Measurements from ENCODE around the gene OR5C1.

DNA sequence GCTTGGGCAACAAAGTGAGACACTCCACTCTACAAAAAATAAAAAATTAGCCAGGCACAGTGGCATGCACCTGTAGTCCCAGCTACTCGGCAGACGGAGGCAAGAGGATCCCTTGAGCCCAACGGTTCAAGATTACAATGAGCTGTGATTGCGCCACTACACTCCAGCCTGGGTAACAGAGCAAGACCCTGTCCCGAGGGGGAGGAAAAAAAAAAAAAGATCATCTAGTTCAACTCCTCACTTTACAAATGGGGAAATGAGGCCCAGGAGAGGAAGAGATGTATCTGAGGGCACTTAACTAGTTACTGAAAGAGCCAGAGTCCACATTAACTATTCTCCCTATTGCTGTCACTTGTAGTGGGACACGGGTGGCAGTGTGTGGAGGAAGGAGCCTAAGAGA is 25.8 kb downstream of the OR5C1 start:
- TF ChIP-seq, protein P1, sequence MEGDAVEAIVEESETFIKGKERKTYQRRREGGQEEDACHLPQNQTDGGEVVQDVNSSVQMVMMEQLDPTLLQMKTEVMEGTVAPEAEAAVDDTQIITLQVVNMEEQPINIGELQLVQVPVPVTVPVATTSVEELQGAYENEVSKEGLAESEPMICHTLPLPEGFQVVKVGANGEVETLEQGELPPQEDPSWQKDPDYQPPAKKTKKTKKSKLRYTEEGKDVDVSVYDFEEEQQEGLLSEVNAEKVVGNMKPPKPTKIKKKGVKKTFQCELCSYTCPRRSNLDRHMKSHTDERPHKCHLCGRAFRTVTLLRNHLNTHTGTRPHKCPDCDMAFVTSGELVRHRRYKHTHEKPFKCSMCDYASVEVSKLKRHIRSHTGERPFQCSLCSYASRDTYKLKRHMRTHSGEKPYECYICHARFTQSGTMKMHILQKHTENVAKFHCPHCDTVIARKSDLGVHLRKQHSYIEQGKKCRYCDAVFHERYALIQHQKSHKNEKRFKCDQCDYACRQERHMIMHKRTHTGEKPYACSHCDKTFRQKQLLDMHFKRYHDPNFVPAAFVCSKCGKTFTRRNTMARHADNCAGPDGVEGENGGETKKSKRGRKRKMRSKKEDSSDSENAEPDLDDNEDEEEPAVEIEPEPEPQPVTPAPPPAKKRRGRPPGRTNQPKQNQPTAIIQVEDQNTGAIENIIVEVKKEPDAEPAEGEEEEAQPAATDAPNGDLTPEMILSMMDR (IDR thresholded peaks at IDR 0.05): no peak
- TF ChIP-seq POLR2AphosphoS5 (IDR thresholded peaks at IDR 0.05; ENCODE audit: low read depth, low read length) (no peak), TCF7L2 (IDR thresholded peaks at IDR 0.05; ENCODE audit: low read depth, low read length) (no peak)
